22Rv1 (cell line): Measurements from ENCODE around the gene KIAA1549.

ENCODE experiments used
- CTCF ChIP-seq: fragments of 450-650 bp; IDR thresholded peaks from 2 replicates; pipeline ENCODE4 v1.5.1; 2017; ENCODE audit warnings: mild to moderate bottlenecking
- ZFX ChIP-seq: fragments of 450-650 bp; IDR thresholded peaks from 2 replicates; pipeline ENCODE4 v1.6.1; 2017; ENCODE audit warnings: antibody characterized with exemption, borderline replicate concordance

DNA sequence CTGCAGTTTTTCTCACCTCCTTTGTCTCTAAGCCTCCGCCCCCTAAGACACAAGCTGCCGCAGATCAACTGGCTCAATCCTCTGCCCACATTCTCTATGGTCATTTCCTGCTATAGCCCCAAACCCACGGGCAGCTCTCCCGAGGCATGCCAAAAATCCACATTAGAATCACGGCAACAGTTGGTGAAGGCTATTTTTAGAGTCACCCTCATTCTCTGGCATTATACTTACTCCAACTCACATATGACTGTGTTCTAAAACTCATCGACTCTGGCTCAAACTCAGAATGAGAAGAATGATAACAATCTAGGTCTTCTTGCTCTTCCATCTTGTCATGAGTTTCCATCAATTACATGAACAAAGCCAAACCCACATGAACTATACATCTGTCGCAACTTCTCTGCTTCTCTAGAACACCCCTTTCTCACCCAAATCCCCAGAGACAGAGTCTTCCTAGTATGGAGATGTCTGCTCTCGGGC is 10.9 kb upstream of the KIAA1549 start:
- TF ChIP-seq CTCF (no peak), ZFX (no peak)
